BE2C (cell line): ENCODE results near the gene RHO.
A peak's percentile ranks its signal among the peaks of the same experiment; 100 is the strongest.

Experiments
- DNase-seq: peaks from one replicate; pipeline ENCODE4 v3.0.0-alpha.2; 2020
- H3K27me3 ChIP-seq: fragments of 250-450 bp; sonication (Bioruptor Pico); 2 replicates; pipeline ENCODE4 v1.5.1; 2020; ENCODE audit warnings: mild to moderate bottlenecking
- H3K36me3 ChIP-seq: fragments of 250-450 bp; sonication (Bioruptor Pico); 2 replicates; pipeline ENCODE4 v1.5.1; 2020; ENCODE audit warnings: mild to moderate bottlenecking
- H3K4me1 ChIP-seq: fragments of 250-450 bp; sonication (Bioruptor Pico); 2 replicates; pipeline ENCODE4 v1.5.1; 2020
- H3K4me3 ChIP-seq: 2 replicates; pipeline ENCODE4 v1.5.1; 2011; ENCODE audit warnings: low read depth, low read length
- H3K9me3 ChIP-seq: fragments of 250-450 bp; sonication (Bioruptor Pico); 2 replicates; pipeline ENCODE4 v1.5.1; 2020
- TF ChIP-seq, protein P1 (sequence below): IDR thresholded peaks from 2 replicates; pipeline ENCODE4 v1.5.1; 2012; ENCODE audit warnings: mild to moderate bottlenecking, low read depth, low read length

RHO gene

DNA sequence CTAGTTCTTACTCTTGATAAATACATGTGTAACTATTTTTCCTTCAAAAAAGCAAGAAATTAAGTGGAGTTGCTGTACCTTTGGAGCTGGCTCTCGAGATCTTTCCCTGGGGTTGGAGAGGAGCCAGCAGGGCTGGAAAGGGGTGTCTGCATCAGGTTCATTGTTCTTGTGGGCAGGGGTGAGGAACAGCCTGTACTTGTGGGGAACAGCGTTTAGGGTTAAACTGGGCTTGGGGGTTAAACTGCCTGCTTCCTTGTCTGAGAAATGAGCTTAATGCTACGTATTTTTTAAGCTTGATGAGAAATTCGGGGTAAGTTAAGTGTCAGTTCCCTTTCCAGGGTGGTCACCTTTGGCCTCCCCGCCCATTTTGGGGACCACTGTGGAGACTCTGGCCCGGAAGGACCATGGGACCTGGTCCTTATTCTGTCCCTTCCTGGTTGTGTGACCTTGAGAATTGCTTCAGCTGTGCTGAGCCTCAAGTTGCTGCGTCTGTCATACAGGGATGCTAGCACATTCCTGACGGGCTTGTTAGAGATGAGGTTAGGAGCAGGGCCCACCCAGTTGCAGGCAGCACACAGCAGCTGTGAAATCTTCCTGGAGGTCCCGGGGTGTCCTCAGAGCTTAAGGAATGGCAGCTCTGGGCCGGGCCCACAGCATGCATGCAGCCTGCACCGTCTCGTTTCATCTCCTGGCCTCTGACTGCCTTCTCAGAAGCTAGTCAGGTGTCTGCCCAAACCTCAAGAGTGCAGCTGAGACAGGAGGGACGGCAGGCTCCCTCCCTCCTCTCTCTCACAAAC is 26.1 kb downstream of the RHO start:
- peak; percentile 21 for DNase-seq
- H3K4me1 ChIP-seq, result peaks cover 50% of the 10 kb centered on the region
- H3K4me3 ChIP-seq, result no peak overlapping the region
- peaks cover 13% of the 10 kb centered on the region for H3K36me3 ChIP-seq
- TF ChIP-seq, protein P1, sequence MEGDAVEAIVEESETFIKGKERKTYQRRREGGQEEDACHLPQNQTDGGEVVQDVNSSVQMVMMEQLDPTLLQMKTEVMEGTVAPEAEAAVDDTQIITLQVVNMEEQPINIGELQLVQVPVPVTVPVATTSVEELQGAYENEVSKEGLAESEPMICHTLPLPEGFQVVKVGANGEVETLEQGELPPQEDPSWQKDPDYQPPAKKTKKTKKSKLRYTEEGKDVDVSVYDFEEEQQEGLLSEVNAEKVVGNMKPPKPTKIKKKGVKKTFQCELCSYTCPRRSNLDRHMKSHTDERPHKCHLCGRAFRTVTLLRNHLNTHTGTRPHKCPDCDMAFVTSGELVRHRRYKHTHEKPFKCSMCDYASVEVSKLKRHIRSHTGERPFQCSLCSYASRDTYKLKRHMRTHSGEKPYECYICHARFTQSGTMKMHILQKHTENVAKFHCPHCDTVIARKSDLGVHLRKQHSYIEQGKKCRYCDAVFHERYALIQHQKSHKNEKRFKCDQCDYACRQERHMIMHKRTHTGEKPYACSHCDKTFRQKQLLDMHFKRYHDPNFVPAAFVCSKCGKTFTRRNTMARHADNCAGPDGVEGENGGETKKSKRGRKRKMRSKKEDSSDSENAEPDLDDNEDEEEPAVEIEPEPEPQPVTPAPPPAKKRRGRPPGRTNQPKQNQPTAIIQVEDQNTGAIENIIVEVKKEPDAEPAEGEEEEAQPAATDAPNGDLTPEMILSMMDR, result no peak
- no peaks in the 10 kb centered on the region for H3K9me3 ChIP-seq
- no peaks in the 10 kb centered on the region for H3K27me3 ChIP-seq

DNA sequence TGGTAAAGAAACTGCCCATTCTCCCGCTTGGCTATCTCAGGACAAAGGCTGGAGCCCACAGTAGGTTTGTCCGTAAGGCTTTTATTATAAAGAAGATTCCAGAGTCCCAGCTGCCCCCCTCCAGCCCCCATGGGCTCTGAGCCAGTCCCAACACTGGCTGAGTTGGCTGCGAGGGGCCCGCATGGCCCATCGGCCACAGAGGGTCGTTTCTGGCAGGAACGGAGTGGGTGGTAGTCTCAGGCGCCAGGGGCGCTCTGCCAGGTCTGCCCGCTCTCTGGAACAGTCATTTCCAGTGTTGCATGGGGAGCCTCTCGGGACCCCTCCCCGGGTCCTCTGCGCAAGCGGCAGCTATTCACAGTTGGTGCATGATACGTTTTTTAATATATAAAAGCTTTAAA is 26.7 kb downstream of the RHO start:
- H3K4me3 ChIP-seq, result no peak overlapping the region
- TF ChIP-seq, protein P1, result no peak
- peak; percentile 27 for DNase-seq
- peaks cover 56% of the 10 kb centered on the region for H3K4me1 ChIP-seq
- H3K27me3 ChIP-seq, result no peaks in the 10 kb centered on the region
- peaks cover 15% of the 10 kb centered on the region for H3K36me3 ChIP-seq
- no peaks in the 10 kb centered on the region for H3K9me3 ChIP-seq

DNA sequence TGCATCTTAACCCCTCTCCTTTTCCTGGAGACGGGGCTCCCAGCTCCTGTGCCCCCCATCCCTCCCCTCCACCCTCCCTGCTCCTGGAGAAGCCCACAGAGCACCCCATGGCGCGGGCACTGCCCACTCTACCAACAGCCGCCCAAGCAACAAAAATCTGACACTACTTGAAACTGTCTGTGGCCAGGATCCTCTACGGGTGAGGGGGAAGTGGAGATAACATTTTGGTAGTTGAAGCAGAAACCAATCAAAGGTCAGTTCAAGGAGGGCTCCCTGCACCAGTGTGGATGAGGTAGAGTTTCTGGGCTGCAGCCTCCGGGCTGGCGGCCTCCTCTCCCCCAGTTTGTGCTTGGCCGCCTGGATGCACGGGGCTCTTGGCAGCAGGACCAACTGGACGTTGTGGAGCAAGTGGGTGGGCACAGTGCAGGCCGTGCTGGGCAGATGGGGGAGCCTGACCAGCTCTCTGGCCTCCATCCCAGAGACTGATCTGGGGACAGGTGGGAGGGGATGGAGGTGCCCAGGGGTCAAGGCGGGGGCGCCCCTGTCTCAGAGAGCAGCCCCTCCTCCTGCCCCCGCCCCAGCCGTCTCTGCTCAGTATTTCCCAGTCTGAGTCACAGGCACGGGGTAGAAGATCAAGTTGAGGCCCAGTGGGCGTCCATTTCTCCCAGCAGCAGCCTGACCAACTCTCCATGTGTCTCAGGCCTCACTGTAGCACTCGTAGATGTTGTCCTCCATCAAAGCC is 27.3 kb downstream of the RHO start:
- H3K4me1 ChIP-seq, result peaks cover 62% of the 10 kb centered on the region
- TF ChIP-seq, protein P1, result no peak
- no peak overlapping the region for H3K4me3 ChIP-seq
- DNase-seq, result peak; percentile 9
- no peaks in the 10 kb centered on the region for H3K27me3 ChIP-seq
- H3K9me3 ChIP-seq, result no peaks in the 10 kb centered on the region
- H3K36me3 ChIP-seq, result peaks cover 15% of the 10 kb centered on the region

DNA sequence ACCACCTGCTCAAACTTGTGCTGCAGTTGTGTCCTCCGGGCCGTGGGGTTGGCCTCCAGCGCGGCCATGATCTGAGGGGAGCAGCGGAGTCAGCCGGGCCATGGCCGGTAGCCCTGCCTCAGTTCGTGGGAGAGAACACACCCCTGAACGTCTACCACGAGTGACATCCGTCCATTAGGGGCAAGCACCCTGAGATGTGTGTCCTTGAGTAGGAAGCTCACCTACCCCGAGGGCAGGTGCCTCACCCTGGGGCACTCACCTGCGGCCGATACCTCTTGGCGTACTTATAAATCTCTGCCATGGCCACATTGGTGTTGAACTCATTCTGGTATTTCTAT is 27.9 kb downstream of the RHO start:
- peaks cover 15% of the 10 kb centered on the region for H3K36me3 ChIP-seq
- peaks cover 66% of the 10 kb centered on the region for H3K4me1 ChIP-seq

DNA sequence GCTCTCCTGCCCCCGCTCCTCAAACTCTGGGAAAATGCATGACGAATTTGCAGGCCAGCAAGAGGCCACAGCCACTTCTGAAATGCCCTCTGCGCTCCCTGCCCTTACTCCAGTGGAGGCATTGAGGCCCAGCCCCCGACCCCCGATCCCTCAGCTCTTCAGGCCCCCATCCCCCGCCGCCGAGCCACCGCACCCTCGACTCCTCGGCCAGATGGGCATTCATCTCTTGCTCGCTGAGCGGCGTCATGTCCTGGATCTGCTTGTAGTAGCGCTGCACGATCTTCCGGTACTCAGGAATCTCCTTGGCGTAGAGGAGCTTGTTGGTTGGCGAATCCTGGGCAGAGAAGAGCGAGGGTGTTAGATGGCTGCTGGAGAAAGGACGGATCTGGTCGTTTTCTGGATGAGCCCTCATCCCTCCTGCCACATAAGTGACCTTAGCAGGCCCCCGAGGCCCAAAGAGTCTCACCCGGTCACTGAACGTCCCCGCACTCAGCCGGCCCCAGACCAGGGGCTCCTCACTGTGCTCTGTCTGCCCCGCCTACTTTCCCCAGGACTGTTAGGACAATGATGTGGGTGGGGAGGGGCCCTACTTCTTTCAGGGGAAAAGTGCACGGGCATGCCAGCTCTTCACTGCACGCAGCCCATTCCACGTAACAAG is 28.6 kb downstream of the RHO start:
- no peak overlapping the region for H3K4me3 ChIP-seq
- peaks cover 68% of the 10 kb centered on the region for H3K4me1 ChIP-seq
- no peaks in the 10 kb centered on the region for H3K9me3 ChIP-seq
- no peaks in the 10 kb centered on the region for H3K27me3 ChIP-seq
- no peak for DNase-seq
- peaks cover 15% of the 10 kb centered on the region for H3K36me3 ChIP-seq
- TF ChIP-seq, protein P1, result no peak

More for the DNA sequence above, 27.9 kb downstream of the RHO start:
- Histone ChIP-seq H3K4me3 (no peak overlapping the region), H3K27me3 (no peaks in the 10 kb centered on the region), H3K9me3 (no peaks in the 10 kb centered on the region)
- TF ChIP-seq, protein P1, result no peak
- no peak for DNase-seq
